Memory B cell (primary cell): ENCODE data around the gene RNU6-9.
"Not testable (repeated sequence)": the region's sequence is repeated elsewhere in the genome, so short reads cannot be mapped to it uniquely, and the experiment has no call there.

ENCODE experiments used
- ATAC-seq: fragments of 150-1000 bp; cut with Tn5 transposase; 2 replicates; pipeline ENCODE4 v1.10.0; 2021; ENCODE audit warnings: low read depth, mild to moderate bottlenecking, moderate library complexity
- DNase-seq, 2 donors: peaks; one replicate each; pipeline ENCODE4 v3.0.0; 2022; ENCODE audit warnings: low spot score in 2 of 2
- H3K27ac Mint-ChIP-seq: one replicate; pipeline ENCODE4 v1.8.0; 2022; ENCODE audit warnings: mild to moderate bottlenecking, moderate library complexity, mixed read lengths
- H3K27me3 Mint-ChIP-seq: one replicate; pipeline ENCODE4 v1.8.0; 2022; ENCODE audit warnings: mixed read lengths
- H3K36me3 Mint-ChIP-seq: one replicate; pipeline ENCODE4 v1.8.0; 2022; ENCODE audit warnings: mild to moderate bottlenecking, mixed read lengths
- H3K4me1 Mint-ChIP-seq: one replicate; pipeline ENCODE4 v1.8.0; 2022; ENCODE audit warnings: mixed read lengths
- H3K4me3 Mint-ChIP-seq: one replicate; pipeline ENCODE4 v1.8.0; 2022; ENCODE audit warnings: mild to moderate bottlenecking, moderate library complexity, mixed read lengths
- H3K9me3 Mint-ChIP-seq: one replicate; pipeline ENCODE4 v1.8.0; 2022; ENCODE audit warnings: mixed read lengths

The RNU6-9 gene

DNA sequence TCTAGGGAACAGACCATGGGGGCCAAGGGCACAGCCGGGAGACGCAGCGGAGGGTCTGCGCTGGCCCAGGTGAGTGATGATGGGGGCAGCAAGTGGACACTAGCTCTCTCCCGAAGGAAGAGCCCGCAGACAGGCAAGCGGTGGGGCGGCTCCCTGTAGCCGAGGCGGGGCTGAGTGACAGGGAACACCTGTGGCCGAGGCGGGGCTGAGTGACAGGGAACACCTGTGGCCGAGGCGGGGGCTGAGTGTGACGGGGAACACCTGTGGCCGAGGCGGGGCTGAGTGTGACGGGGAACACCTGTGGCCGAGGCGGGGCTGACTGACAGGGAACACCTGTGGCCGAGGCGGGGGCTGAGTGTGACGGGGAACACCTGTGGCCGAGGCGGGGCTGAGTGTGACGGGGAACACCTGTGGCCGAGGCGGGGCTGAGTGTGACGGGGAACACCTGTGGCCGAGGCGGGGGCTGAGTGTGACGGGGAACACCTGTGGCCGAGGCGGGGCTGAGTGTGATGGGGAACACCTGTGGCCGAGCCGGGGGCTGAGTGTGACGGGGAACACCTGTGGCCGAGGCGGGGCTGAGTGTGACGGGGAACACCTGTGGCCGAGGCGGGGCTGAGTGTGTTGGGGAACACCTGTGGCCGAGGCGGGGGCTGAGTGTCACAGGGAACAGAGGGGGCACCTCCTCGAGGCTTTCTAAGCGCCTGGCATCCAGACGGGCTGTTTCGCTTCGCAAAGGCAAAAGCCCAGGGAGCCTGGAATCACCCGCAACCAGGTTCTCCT, 1.7 kb upstream of the RNU6-9 start:
- not testable (repeated sequence) for H3K36me3 Mint-ChIP-seq, H3K9me3 Mint-ChIP-seq, ATAC-seq, H3K27me3 Mint-ChIP-seq
- H3K4me1 Mint-ChIP-seq: peaks cover 23% of the 10 kb centered on the region
- peak overlapping the region; percentile 100 for H3K27ac Mint-ChIP-seq
- peak overlapping the region; percentile 87 for H3K4me3 Mint-ChIP-seq
- DNase-seq: peak in 1 of 2 donors; percentile 59

DNA sequence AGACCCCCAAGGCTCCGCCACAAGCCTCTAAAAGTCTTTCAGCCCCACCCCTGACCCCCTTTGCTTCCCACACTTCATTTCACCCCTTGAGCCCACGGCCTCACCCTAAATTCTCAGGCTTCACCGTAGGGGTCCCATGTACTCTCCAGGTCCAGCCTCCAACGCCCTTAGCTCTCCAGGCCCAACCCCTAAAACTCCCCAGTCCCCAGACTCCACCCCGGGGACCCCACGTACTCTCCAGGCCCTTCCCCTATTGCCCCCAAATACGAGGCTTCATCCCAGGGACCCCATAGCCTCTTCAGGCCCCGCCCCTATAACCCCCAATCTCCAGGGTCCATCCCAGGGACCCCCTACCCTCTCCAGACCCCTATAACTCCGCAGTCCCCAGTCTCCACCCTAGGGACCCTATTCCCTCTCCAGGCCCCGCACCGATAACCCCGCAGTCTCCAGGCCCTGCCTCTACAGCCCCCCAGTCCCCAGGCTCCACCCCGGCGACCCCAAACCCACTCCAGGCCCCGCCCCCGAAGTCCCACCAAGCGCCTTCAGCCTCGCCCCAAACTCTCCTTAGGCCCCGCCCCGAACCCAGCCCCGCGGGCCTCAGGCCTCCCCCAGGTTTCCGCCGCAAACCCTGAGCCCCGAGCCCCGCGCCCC, 916 bp upstream of the RNU6-9 start:
- H3K27ac Mint-ChIP-seq: peak overlapping the region; percentile 100
- no peak for DNase-seq
- no peaks in the 10 kb centered on the region for H3K9me3 Mint-ChIP-seq
- H3K36me3 Mint-ChIP-seq: peaks cover 11% of the 10 kb centered on the region
- H3K4me1 Mint-ChIP-seq: peaks cover 23% of the 10 kb centered on the region
- peak; percentile 17 for ATAC-seq
- peak overlapping the region; percentile 87 for H3K4me3 Mint-ChIP-seq
- H3K27me3 Mint-ChIP-seq: no peaks in the 10 kb centered on the region

DNA sequence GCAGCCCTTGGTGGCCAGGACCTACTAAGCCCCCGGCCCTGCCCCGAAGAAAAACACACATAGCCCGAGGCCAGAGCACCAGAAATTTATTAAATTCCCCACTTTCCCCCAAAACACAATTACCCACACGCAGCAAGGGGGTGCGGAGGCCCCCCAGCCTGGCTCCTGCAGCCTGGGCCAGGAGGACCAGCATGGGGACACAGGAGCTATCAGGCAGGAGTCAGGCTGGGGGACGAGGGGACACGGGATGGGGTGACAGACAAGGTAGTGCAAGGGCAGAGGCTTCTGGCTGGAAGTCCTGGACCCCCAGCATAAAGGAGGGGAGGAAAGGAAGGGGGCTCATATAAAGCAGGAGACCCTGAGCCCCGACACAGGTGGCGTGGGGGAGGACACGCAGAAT, 3.1 kb downstream of the RNU6-9 start:
- DNase-seq: no peak
- Mint-ChIP-seq H3K4me1 (peaks cover 21% of the 10 kb centered on the region), H3K27me3 (no peaks in the 10 kb centered on the region), H3K9me3 (no peaks in the 10 kb centered on the region), H3K36me3 (peaks cover 15% of the 10 kb centered on the region), H3K4me3 (no peak overlapping the region), H3K27ac (peak overlapping the region; percentile 55)
- no peak for ATAC-seq

DNA sequence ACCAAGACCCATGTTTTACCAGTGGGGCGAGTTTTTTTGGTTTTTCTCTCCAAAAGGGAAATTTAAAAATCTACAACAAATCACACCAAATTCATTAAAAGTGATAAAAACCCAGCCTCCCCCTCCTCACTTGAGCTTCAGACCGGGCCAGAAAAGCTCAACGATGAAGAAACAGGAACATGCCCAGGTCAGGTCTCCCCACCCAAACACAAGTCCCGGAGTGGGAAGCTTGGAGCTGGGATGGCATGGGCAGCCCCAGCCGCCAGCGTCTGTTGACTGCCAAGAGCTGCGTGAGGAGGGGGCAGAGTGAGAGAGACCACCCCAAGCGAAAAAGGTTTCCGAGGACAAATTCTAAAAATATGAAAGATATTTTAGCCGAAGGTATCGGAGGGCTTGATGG, 3.7 kb downstream of the RNU6-9 start:
- peak overlapping the region; percentile 55 for H3K27ac Mint-ChIP-seq
- H3K27me3 Mint-ChIP-seq: no peaks in the 10 kb centered on the region
- H3K9me3 Mint-ChIP-seq: no peaks in the 10 kb centered on the region
- no peak overlapping the region for H3K4me3 Mint-ChIP-seq
- no peak for ATAC-seq
- peaks cover 21% of the 10 kb centered on the region for H3K4me1 Mint-ChIP-seq
- no peak for DNase-seq
- peaks cover 15% of the 10 kb centered on the region for H3K36me3 Mint-ChIP-seq

DNA sequence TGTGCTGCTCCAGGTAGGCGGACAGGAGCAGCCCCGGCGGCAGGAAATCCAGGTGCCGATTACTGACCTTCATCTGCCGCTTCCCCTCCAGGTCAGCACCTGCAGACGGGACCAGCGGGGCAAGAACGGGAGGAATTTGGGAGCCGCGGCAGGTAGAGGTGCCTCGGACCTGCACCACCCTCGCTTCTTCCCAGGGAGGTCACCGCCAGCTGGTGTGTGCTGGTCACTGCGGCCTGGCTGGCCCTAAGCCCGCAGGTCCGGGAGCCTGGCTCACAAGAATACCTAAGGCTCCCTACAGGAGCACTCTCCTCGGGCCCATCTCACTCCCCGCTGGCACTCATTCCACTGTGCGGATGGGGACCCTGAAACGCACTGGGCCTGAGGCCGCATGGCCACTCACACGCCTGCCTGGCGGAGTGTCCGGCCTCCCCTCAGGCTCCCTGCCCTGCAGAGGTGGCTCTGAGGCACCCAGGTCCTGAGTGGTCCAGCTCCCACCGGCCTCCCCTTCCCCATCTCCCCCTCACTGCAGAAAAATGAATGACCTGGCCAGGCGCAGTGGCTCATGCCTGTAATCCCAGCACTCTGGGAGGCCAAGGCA, 4.3 kb downstream of the RNU6-9 start:
- Mint-ChIP-seq H3K27me3 (no peaks in the 10 kb centered on the region), H3K27ac (peak overlapping the region; percentile 55), H3K9me3 (no peaks in the 10 kb centered on the region), H3K36me3 (peaks cover 13% of the 10 kb centered on the region), H3K4me3 (no peak overlapping the region), H3K4me1 (peaks cover 17% of the 10 kb centered on the region)
- ATAC-seq: no peak
- DNase-seq: no peak

DNA sequence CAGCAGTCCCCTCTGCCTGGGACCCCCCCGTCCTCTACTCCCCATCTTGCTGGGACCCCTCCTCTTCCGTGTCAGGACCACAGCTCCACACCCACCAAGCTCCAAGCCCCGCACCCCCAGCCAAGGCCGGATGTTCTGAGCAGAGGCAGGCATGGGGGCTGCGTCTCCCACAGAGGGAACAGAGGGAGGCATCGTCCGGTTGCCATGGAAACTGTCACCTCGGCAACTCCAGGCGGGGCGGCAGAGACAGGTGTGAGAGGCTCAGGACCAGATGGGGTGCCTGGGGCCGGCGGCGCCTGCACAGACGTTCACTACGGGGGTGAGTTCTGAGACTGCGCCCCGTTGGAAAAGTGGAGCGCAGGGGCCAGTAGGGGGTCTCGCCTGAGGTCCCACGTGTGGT, 5.4 kb downstream of the RNU6-9 start:
- no peaks in the 10 kb centered on the region for H3K27me3 Mint-ChIP-seq
- H3K9me3 Mint-ChIP-seq: no peaks in the 10 kb centered on the region
- ATAC-seq: peak; percentile 81
- H3K36me3 Mint-ChIP-seq: peaks cover 13% of the 10 kb centered on the region
- peak overlapping the region; percentile 94 for H3K27ac Mint-ChIP-seq
- peaks cover 10% of the 10 kb centered on the region for H3K4me1 Mint-ChIP-seq
- H3K4me3 Mint-ChIP-seq: no peak overlapping the region
- peak; percentile 64 to 71 for DNase-seq

DNA sequence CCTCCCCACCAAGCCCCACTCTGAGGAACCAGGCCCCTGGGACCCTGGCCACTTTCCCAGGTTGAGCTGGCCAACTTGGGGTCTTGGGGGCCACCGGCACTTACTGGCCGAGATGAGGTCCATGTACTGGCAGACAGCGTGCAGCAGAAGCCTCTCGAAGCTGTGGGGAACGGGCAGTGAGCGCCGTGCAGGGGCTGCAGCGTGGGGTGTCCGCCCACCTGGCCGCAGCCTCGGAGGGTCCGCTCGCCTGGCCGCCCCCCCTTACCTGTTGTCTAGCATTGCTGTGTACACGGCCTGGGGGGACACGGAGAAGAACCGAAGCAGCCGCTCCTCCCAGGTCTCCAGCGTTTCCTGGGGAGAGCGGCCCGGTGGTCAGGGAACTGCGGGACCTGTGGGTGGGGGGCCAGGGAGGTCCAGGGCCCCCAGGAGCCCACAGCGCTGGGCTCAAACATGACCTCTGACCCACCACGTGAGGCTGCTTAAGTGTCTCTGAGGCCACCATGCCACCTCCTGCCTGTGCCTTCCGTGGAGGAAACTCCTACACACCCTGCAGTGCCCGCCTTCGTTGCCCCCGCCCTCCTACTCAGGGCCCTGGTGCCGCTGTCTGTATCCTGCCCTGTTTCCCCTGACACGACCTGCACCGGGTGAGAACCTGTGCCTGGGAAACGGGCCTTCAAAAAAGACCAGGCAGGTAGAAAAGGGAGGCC, 6.2 kb downstream of the RNU6-9 start:
- no peak overlapping the region for H3K4me3 Mint-ChIP-seq
- peak overlapping the region; percentile 94 for H3K27ac Mint-ChIP-seq
- H3K4me1 Mint-ChIP-seq: peaks cover 10% of the 10 kb centered on the region
- no peaks in the 10 kb centered on the region for H3K9me3 Mint-ChIP-seq
- no peaks in the 10 kb centered on the region for H3K27me3 Mint-ChIP-seq
- ATAC-seq: no peak
- DNase-seq: no peak
- peaks cover 19% of the 10 kb centered on the region for H3K36me3 Mint-ChIP-seq

DNA sequence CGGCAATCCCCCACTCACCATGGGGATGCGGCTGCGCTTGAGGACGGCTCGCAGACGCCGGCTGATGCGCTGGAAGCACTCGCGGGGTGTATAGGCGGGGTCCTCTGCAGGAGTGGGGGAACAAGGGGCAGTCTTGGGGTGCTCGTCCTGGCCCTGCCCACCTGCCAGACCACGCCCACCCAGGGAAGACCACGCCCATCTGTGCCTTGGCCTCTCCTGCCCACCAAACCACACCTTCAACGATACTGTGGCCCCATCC, 6.7 kb downstream of the RNU6-9 start:
- H3K36me3 Mint-ChIP-seq: peaks cover 20% of the 10 kb centered on the region
- ATAC-seq (no peak), DNase-seq (no peak)
- peak overlapping the region; percentile 73 for H3K27ac Mint-ChIP-seq
- no peaks in the 10 kb centered on the region for H3K27me3 Mint-ChIP-seq
- no peak overlapping the region for H3K4me3 Mint-ChIP-seq
- no peaks in the 10 kb centered on the region for H3K9me3 Mint-ChIP-seq
- H3K4me1 Mint-ChIP-seq: peaks cover 10% of the 10 kb centered on the region

DNA sequence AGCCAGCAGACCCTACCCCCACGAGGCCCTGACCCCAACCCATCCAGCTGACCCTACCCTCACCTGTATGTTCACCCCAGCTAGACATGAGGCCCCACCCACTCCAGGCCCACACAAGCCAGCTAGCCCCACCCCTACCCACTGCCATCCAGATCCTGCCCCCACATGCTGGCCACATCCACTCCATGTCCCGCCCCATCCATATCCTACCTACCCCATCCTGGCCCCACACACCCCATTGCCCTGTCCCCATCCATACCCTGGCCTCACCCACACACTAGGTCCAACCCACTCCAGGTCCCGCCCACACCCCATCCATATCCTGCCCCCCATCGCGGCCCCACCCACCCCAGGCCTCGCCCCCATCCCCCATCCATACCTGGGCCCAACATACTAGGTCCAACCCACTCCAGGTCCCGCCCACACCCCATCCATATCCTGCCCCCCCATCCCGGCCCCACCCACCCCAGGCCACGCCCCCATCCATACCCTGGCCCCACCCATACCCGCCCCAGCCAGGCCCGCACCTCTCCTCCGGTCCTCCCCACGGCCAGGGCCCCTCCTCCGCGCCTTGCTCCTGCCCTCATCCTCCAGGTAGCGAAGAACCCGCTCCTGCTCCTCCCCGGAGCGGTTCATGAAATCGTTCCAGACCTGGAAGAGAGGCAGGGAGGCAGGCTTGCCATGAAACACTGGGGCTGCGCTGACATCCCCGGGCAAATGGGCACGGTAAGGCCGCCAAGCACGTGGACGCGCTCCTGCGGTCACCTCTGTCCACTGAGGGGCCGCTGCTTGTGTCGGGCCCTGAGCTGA, 7.2 kb downstream of the RNU6-9 start:
- peak; percentile 28 for ATAC-seq
- peaks cover 20% of the 10 kb centered on the region for H3K36me3 Mint-ChIP-seq
- DNase-seq: no peak
- peaks cover 10% of the 10 kb centered on the region for H3K4me1 Mint-ChIP-seq
- H3K9me3 Mint-ChIP-seq: no peaks in the 10 kb centered on the region
- no peaks in the 10 kb centered on the region for H3K27me3 Mint-ChIP-seq
- no peak overlapping the region for H3K4me3 Mint-ChIP-seq
- peak overlapping the region; percentile 73 for H3K27ac Mint-ChIP-seq

DNA sequence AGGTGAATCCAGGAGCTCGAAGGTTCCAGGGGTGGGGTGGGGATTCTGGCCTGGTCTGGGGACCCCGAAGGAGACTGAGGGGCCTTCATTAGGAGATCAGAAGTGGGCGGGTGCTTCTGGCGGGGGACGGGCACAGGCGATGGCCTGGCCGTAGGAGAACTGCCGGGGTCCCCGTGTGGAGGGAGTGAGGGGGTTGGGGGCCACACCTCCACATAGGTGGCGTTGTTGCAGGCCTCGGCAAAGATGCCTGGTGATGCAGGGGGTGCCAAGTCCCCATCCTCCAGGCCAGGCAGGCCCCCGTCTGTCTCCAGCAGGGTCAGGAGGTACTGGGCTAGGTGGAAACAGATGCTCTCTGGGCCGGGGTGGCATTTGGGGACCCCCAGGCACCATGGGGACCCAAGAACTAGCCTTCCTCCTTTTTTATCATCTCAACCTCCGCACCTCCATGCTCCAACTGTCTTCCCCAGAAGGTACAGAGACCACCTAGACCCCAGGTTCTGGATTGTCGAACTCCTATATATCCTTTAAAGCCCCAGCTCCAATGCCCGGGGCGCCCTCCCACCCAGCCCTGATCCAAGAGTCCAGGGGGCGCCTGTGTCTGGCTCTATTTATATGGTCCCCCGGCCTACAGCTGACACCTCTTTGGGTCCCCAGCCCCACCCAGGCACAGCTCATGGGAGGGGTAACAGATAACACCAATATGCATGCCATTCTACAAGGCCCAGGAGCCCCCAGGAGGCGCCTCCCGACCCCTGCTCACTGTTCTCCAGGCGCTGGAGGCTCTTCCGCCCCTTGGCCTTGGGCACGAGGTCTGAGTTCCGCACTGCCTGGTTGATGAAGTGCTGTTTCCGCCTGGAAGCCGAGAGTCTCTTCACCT, 8.2 kb downstream of the RNU6-9 start:
- ATAC-seq: no peak
- Mint-ChIP-seq H3K27ac (no peak overlapping the region), H3K27me3 (no peaks in the 10 kb centered on the region)

DNA sequence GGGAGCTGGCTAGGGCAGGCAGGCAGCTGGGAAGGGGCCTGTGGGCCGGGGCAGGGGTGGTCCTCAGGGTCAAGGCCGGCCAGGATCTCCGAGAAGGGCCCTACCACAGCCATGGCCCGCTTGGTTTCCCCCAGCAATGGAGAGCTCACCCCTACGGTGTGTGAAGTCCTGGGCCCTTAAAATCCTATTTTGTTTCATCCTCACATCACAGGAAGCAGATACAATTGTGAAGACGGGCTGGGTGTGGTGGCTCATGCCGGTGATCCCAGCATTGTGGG, 8.7 kb downstream of the RNU6-9 start:
- Mint-ChIP-seq H3K27ac (no peak overlapping the region), H3K4me1 (peaks cover 13% of the 10 kb centered on the region), H3K36me3 (peaks cover 16% of the 10 kb centered on the region), H3K4me3 (no peak overlapping the region), H3K9me3 (no peaks in the 10 kb centered on the region), H3K27me3 (no peaks in the 10 kb centered on the region)
- ATAC-seq (no peak), DNase-seq (no peak)

More for the DNA sequence above, 8.2 kb downstream of the RNU6-9 start:
- H3K4me1 Mint-ChIP-seq: peaks cover 10% of the 10 kb centered on the region
- H3K4me3 Mint-ChIP-seq: no peak overlapping the region
- DNase-seq: no peak
- no peaks in the 10 kb centered on the region for H3K9me3 Mint-ChIP-seq
- peaks cover 18% of the 10 kb centered on the region for H3K36me3 Mint-ChIP-seq

DNA sequence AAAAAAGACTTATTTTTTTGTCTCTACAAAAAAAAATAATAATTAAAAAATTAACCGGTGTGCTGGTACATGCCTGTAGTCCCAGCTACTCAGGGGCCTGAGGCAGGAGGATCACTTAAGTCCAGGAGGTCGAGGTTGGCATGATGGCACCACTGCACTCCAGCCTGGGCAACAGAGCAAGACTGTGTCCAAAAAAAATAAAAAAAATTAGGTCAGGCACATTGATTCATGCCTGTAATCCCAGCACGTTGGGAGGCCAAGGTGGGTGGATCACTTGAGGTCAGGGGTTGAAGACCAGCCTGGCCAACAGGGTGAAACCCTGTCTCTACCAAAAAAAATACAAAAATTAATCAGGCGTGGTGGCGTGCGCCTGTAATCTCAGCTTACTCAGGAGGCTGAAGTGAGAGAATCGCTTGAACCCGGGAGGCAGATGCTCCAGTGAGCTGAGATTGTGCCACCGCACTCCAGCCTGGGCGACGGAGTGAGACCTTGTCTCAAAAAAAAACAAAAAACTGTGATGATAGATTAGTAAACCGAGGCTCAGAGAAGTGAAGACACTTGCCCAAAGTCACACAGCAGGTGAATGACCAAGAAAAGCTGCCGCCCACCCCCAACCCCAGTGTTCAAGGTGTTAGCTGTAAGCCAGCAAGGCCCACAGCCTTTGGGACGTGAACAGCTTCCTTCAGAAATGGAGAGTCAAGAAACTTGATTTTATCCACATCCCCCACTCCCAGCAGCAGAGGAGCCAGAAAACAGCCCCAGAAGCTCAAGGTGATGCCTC, 9.4 kb downstream of the RNU6-9 start:
- Mint-ChIP-seq H3K36me3 (peaks cover 16% of the 10 kb centered on the region), H3K4me1 (peaks cover 19% of the 10 kb centered on the region), H3K9me3 (no peaks in the 10 kb centered on the region), H3K27ac (no peak overlapping the region), H3K4me3 (no peak overlapping the region), H3K27me3 (no peaks in the 10 kb centered on the region)
- DNase-seq (no peak), ATAC-seq (no peak)
